HG03442 (cell line): ENCODE results near the gene GRPEL2.

Source experiments
- ATAC-seq: cut with Tn5 transposase; IDR thresholded peaks from one replicate; pipeline ENCODE4 v1.9.1; 2021; ENCODE audit warnings: mild to moderate bottlenecking, moderate library complexity; ENCODE audit not compliant: unreplicated experiment

The GRPEL2 gene, protein sequence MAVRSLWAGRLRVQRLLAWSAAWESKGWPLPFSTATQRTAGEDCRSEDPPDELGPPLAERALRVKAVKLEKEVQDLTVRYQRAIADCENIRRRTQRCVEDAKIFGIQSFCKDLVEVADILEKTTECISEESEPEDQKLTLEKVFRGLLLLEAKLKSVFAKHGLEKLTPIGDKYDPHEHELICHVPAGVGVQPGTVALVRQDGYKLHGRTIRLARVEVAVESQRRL

DNA sequence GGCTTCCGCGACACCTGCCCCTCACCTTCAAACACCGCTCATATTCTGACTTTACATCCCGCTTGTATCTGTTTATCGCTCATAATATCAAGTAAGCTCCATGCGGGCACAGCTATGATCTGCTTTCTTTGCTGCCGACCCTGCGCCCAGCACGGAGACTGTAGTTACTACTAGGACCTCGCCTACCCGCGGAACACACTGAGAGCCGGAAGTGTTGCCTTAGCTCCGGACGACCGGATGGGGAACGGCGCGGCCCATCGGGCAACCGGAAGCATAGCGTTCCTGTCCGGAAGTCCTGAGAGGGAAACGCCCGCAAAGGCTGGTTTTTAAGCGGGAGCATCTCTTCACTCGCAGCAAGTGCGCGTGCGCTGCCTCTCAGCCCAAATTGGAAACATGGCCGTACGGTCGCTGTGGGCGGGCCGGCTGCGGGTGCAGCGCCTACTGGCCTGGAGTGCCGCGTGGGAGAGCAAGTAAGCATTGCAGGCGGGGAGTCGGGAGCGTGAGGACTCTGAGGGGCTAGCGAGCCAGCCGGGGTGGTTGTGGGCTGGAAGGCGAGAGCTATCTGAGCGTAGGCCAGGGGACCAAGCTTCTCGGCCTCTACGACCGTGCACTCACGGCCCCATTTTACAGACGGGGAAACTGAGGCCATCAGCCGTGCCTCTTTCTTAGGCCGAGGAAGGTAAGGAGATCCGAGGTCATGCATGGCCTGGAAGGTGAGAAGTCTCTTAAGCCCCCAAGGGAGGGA, at the start of gene GRPEL2:
Gene GRPEL2, plus strand, starts transcription at position 353 of the 745 bp plus-strand sequence. Its CDS starts 41 bp downstream, at position 394.
- ATAC-seq: peak; percentile 96

DNA sequence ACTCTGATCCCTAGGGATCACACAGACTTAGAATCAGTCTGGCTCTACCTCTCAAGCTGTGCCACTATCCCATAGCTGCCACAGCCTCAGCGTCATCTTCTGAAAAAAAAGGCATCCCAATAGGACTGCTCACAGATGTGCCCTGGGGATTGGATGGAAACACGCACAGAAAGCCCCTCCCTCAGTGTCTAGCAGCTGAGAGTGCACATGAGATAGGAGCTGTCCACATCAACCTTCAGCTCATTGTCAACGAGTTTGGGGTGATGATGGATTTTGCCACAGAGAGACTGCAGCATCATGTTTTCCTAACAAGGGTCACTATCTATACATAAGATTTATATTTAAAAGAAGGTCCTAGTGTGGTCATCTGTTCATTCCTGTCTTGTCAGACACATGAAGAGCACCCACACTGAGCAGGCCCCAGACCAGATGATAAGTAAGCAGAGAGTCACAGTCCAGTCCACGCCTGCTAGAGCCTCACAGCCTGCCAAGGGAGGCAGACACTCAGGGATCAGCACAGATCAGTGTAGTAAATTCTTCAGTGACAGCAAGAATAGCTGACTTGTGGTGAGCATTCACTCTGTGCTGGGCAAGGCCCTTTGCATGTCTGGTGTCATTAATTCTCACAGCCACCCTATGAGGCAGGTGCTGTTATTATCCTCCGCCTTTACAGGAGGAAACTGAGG, 47.8 kb upstream of the GRPEL2 start:
- no peak for ATAC-seq

DNA sequence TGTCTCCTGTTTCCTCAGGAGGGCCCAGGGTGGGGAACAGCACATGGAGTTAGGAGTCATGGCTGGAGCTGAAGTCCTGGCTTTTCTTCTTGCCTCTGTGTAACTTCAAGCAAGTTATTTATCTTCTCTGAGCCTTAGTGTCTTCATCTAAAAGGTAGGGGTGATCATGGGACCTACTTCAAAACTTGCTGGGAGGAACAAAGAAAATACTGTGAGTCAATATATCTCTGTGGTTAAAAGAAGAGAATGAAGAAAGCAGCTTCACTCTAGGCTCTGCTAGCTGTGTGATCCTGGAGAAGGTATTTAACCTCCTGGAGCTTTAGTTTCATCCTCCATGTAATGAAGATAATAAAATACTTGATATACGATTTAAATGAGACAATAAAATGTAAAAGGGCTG, 47.1 kb upstream of the GRPEL2 start:
- ATAC-seq: no peak

DNA sequence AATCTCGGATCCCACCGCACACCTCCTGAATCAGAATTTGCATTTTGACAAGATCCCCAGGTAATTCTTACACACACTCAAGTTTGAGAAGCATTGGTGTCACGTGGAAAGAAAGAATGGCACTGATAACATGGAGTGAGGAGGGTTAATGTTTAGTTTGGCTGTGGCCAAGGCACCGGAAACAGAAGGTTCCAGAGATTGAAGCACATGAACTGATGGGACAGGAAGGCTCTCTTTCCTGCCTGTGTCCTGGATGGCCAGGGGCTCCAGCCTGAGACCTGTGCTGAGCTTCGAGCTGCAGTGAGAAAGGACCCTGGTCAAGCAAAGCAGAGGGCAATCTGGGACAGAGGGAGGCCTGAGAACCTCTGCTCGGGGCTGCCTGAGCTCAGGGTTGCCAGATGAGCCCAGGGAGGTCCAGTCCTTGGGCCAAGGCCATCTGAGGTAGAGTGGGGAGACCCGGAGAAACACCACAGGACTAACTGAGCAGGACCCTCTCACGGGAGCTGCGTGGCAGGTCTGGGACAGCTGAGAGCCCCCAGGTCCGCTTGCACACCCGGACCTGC, 46.4 kb upstream of the GRPEL2 start:
- no peak for ATAC-seq

DNA sequence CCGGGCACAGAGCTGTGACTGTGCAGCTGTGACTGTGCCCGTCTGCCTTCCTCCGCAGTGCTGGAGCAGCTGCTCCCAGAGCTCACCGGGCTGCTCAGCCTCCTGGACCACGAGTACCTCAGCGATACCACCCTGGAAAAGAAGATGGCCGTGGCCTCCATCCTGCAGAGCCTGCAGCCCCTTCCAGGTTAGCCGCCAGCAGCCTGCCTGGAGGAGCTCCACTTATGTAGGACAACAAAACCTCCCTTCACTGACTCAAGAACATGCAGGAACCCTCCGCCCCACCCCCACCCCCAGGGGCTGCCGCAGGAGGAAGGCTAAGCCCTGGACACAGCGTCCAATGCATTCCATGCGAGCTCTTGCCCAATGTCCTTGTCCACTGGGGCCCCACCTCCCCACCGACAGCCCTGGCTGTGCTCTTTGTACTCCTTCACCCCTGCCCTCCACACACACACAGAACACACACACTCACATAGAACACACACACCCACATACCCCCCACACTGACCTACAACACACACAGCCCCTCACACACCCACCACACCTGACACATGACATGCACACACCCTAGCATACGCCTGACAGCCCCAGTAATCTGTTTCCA, 45.7 kb upstream of the GRPEL2 start:
- no peak for ATAC-seq

DNA sequence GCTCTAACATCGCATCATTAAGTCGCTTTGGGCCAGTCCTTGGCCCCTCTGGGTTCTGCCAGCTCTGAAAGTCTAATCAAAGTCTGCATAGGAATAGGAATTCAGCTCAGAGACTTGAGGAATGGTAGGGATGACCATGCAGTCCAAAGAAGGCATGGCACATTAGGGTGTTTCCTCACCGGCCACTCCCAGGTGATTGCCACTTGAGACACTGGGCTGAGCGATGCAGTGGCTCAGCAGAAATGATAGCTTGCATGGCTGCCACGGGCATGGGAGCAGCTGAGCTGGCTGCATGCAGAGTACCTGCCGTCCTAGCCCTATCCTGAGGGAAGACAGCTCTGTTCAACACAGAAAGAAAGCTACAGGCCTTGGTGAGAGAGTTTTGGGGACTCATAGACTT, 44.9 kb upstream of the GRPEL2 start:
- ATAC-seq: no peak

DNA sequence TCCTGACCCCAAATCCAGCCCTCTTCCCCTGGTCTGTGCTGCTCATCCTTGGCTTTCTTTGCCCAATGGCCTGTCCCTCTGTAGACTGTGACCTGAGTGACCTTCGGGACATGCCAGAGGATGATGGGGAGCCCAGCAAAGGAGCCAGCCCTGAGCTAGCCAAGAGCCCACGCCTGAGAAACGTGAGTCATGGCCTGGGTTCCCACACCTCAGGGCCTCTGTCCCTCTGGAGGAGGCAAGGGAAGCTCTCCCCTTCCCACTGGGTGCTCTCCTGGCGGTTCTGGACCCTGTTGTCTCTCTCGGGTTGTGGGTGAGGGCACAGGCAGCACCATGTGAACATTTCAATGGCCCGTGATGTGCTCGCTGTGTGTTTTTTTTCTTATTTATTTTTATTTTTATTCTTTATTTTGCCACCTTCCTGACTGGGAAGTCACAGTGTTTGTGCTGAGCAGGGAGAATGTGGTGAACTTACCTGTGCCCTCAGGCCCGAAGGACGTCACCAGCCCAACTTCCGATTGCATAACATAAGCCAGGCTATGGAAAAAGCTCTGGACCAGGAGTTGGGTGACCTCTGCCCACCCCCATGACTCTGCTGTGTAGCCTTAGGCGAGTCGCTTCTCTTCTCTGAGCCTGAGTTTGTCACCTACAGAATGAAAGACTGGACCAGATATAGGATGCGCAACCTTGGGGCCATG, 44.1 kb upstream of the GRPEL2 start:
- ATAC-seq: no peak

DNA sequence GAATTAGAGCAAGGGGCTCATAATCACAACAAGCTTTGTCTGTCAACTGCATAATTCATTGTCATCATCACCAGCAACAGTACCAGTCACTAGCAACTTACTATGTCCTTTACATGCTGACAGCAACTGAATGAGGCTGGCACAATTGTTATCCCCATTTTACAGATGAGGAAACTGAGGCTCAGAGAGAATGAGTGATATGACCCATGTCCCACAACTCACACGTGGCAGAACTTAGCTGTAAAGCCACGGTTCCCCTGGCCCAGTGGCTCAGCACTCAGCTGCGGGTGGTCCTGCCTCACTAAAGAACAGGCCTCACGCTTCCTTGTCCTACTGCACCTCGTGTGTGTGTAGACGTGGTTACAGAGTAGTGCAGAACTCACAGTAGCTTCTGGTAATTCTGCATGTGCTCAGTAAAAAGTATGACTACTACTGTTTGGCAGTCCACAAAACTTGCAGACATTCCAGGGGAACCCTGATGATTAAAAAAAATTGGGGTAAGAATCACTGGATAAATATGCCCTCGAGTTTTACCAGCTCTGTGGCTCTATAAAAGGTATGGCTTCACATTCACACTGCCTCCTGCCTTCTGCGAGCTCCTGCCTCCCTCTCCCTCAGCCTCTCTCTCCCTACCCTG, 43.4 kb upstream of the GRPEL2 start:
- no peak for ATAC-seq

DNA sequence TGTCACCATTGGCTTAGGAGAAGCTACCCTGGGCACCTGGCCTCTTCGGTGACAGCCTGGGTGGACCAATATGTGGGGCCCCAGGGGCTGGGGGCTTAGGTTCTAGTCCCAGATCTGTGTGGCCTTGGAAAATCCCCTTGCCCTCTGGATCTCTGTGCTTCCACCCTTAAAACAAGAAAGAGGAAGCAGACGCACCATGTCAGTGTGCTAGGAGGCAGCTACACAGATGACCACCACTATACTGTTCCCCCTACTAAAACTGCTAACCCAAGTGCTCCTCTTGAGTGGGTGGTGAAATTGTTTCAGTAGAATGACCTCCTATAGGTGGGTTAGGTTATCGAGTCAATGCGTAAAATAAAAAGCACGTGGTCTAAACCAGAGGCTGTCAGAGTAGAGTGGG, 42.7 kb upstream of the GRPEL2 start:
- no peak for ATAC-seq

DNA sequence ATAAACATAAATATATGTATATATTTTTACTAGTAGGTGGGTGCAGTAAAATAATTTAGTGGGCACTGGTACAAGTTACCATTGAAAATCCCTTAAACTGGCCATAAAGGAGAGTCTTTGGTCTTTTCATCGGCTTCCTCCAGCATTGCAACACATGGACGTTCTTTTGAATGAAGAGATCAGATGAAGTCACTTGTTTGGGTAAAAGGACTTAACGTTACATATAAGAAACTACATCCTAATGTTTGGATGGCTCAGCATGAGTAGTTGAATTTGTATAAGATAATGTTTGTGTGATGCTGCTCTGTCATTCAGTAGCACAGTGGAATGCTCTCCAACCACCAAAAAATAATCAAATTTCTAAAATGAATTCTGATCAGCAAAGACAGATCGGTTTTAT, 42.1 kb upstream of the GRPEL2 start:
- no peak for ATAC-seq

DNA sequence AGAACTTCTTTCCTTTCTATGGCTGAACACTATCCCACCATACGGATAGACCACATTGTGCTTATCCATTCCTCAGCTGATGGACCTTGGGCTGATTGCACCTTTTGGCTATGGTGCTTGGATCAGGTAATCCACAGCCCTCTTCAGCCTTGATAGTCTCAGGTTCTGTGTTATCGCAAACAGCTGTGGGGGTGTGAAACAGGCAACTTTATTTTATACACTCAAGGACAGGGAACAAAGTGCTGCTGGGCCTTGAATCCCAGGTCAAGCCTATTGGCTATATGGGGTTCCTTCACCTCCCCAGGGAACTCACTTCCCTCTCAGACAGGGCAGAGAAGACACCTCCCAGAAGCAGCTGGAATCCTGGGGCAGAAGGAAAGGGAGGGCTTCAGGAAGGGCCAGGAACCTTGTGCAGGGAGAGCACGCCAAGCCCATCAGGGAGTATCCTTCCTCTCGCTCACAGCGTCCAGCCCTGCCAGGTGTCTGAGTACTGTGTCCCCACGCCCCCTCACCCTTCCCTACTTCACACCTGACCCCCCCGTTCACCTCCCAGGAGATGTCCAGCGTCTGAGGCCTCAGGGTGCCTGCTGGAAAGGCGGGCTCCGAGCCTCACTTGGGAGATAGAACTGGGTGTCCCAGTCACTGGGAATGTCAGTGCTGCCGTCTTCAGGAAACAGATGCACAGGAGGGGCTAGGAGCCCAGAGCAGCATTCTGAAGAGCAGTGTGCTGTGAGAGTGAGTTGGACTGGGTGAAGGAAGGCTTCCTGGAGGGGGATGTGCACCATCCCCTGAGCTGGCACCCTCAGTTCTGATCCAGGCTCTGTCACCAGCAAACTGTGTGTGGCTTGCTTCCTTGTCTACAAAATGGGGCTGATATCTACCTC, 40.9 kb upstream of the GRPEL2 start:
- ATAC-seq: no peak

DNA sequence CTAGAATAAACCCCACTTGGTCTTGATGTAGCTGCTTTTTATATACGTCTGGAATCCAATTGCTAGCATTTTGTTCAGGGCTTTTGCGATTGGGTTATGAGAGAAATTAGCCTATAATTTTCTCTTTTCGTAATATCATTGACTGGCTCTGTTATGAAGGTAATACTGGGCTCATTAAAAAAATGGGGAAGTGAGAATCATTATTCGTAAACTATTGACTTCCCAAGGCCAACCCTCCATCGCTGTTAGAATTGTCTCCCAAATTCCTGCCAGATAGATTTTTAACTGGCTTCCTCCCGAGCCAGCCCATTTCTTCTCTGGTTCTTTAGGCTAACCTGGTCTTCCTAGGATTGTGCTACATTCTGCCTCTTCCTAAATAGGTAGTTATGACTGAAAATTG, 35.9 kb upstream of the GRPEL2 start:
- no peak for ATAC-seq

DNA sequence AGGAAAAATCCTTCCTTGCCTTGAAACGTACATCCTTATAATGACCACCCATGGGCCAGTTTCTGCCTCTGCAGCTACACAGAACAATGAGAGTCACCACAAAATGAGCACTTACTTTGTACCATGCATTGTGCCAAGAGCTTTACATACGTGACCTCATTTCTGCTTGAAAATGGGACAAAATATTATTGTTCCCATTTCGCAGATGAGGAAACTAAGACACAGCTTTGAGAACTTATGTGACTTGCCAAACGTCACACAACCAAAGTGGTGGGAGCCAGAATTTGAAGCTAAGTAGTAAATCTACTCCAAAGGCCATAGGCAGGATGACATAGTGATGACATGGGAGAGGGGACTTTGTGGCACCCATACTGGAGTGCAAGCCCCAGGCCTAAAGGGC, 34.8 kb upstream of the GRPEL2 start:
- no peak for ATAC-seq

DNA sequence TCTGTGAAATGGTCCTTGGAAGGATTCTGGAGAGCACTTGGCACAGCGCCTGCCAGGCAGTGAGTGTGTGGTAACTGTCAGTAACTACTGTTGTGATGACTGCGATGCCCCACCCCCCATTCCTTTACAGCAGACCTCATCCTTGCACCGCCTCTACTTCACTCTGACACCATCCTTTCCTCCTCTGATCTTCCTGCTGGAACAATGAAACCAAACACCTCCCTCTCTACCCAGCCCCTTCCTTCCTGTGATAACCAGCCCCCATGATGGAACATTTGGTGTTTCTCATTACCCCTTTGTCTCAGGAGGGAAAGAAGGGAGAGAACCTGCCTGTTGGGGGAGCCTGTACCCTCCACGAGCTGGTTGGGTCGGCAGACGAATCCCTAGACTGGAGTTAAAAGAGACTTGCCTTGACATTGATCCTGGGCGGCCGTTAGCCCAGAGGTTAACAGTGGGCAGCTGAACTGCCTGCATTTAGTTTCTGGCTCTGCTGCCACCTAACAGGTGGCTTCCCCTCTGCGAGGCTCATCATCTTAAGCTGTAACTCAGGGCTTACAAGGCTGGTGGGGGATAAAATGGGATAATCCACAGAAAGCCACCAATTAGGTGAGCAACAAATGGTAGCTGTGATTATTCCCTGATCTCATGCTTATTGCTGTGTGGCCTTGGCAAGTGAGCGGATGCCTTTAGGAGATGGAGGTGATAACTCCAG, 34.2 kb upstream of the GRPEL2 start:
- ATAC-seq: no peak

DNA sequence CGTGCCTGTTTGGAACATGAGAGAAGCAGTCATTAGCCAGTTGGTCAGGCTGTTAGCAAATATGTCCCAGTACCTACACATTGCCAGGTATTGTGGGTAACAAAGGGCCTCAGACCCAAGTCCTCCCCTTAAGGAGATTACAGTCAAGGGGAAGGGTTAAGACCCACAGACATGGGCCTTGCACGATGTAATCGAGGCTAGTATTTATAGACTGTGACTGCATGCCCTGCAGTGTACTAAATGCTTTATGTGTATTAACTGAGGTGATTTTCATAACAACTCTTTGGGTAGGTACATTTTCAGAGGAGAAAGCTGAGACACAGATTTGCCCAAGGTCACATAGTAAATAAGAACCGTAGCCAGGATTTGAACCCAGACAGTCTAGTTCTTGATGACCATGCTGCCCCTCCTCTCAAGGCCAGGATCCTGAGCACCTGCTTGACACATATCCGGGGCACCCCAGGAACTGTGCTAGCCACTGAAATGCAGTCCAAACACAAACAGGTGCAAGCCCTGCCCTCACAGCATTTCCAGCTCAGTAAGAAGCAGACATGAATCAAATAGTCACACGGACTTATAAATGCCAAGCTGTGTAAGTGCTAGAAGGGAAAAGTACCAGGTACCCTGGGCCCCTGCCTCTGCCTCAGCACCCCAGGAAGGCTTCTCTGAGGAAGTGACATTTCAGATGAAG, 32.0 kb upstream of the GRPEL2 start:
- ATAC-seq: no peak

DNA sequence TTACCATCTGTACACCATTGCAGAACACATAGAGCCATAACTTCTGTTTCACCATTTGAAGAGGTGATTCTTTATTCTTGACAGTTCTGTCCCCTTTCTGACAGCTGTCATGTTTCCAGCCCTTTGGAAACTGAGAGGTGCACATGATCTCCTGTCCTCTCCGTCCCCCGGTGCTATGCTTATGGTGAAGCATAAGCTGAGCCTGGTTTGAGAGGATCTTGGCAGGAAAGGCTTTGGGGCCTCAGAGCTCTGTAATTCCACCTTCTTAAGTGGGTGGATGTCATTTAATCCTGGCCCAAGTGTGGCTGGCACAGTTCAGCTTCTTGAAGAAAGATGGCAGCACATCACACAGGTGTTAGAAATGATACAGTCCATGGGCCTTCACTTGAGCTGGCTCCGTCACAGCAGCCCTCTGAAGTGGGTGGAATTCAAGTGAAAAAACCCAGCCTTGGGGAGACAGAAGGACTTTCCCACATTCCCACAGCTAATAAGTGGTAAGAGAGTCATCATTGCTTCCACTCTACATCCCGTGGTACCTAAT, 30.7 kb upstream of the GRPEL2 start:
- no peak for ATAC-seq

DNA sequence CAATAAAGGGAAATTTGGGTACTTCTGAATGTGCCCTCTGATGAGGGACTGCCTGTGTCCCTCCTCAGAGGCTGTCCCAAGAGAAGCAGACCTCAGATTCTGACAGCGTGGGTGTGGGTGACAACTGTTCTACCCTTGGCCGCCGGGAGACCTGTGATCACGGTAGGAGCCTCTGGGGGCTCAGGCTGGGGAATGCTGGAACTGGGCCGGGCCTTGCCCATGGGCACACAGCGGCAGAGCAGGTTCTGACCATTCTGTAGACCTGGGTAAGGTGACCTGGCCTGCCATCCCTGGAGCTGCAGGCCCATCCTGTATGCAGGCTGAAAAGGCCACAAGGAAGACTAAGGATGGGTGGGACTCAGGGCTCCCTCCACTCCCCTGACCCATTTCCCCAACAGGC, 29.5 kb upstream of the GRPEL2 start:
- no peak for ATAC-seq
